COR-L47 (cell line): ENCODE measurements around the gene CD300E.
"Not testable (repeated sequence)": the region's sequence is repeated elsewhere in the genome, so short reads cannot be mapped to it uniquely, and the experiment has no call there.

Source experiments
- DNase-seq: peaks from one replicate; lab custom pipeline; 2025; lab: John Stamatoyannopoulos, UW

CD300E gene

DNA sequence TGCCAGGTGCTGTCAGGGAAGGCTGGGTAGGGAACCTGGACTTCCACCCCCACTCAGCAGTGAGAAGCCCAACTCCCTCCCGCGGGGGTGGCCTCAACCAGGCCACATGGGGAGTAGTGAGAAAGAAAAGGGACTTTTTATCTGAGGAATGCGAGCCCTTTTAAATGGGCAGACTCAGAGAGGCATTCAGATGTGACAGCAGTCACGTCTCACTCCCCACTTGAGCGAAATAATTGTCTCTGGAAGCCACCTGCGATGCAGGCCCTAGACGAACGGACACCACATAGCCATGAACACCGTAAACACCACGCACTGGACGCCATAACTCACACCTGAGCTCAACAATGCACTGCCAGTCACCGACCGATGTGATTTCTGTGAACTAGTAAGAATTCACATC, 11.9 kb upstream of the CD300E start:
- DNase-seq: no peak

DNA sequence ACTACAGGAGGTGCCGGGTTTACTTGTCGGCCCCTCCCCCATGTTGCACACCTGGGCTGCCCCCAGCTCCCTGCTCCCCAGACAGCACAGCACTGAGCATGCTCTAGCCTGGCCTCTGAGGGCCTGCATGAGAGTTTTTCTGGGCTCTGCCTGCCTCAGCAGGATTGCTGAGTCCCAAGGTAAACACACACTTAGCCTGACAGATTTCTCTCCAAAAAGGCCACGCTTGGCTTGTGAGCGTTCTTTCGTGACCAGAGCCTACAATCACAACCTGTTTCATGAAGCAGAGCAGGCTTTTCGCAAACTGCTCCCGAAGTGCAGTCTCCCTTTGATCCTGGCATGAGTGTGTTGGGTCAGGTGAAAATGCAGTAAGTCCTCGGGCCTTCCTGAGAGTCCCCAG, 9.8 kb upstream of the CD300E start:
- no peak for DNase-seq

DNA sequence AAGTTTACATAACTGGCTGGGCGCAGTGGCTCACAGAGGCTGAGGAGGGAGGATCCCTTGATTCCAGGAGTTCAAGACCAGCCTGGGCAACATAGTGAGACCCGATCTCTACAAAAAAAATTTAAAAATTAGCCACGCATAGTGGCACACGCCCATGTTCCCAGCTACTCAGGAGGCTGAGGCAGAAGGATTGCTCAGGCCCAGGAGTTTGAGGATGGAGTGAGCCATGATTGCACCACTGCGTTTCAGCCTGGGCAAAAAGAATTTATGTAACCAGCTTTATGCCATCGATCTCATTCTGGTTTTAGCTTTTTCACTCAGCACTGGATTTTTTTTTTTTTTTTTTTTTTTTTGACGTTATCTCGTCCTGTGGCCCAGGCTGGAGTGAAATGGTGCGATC, 9.1 kb upstream of the CD300E start:
- DNase-seq: no peak

DNA sequence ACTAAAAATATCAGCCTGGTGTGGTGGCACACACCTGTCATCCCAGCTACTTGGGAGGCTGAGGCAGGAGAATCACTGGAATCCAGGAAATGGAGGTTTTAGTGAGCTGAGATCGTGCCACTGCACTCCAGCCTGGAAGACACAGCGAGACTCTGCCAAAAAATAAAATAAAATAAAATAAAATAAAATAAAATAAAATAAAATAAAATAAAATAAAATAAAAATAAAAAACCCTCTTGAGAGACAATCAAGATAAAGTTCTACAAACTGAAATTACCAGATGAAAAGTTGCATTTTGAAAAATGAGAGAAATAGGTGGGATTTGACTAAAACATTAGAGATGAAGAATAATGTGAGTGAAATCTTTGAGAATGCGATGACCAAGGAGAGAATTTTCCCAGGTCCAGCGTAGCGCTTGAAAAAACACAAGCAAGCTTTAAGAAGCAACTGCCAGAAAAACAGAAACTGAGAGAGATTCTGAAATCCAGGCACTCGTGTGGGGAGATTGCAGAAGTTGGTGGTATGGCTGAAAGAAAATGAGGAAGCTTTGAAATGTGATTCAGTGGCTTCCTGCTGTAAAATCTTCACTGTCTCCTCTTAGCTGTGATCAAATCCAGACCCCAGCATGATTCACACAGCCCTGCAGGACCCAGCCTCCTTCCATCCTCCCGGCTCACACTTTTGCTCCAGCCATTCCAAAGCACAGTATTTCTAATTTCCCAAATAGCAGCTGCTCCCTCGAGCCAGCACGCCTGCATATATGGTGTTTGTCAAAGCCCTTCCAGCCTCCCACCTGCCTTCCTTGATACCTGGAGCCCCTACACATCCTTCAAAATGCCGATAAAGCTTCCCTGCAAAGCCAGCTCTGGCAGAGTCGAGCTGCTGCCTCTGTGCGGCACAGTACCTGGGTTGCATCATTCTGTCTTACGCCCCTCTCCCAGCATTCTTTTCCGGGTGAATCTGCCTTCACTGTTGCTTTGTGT, 8.2 kb upstream of the CD300E start:
- no peak for DNase-seq

DNA sequence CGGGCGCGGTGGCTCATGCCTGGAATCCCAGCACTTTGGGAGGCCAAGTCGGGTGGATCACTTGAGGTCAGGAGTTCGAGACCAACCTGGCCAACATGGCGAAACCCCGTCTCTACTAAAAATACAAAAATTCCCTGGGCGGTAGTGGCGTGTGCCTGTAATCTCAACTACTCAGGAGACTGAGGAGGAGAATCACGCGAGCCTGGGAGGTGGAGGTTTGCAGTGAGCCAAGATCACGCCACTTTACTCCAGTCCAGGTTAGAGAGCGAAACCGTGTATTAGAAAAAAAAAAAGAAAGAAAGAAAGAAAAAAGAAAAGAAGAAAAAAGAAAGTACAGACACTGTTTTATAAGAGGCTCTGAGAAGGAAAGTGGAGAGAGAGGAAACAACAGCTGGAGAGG, 6.7 kb upstream of the CD300E start:
- DNase-seq: not testable (repeated sequence)

DNA sequence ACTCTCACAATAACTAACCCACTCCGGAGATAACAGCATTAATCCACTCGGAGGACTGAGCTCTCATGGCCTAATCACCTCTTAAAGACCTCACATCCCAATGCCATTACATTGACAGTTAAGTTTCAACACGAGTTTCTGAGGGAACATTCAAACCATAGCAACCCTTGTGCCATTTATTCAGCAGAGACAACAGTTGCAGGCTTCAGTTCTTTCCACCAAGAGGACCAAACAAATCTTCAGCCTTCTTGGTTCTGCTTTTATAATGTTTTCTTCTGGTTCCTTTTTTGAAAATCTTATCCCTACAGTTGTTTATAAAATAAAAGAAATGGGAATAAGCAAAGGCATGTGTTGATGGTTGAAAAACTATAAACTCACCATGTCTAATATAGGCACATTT, 2.1 kb upstream of the CD300E start:
- DNase-seq: no peak

DNA sequence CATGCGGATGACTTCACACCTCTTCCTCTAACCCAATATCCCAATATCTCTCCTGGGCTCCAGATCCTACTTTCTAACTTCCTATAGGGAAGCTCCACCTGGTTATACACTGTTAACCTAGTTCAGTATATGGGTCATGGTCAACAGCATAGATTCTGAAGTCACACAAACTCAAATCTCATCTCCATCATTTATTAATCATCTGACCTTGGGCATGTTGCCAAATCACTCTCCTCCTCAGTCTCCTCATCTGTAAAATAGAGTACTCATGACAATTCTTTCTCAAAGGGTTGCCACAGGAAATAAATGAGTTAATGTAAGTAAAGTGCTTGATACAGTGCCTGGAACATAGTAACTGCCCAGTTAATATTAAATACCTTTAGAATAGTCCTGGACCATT, 593 bp upstream of the CD300E start:
- DNase-seq: no peak

DNA sequence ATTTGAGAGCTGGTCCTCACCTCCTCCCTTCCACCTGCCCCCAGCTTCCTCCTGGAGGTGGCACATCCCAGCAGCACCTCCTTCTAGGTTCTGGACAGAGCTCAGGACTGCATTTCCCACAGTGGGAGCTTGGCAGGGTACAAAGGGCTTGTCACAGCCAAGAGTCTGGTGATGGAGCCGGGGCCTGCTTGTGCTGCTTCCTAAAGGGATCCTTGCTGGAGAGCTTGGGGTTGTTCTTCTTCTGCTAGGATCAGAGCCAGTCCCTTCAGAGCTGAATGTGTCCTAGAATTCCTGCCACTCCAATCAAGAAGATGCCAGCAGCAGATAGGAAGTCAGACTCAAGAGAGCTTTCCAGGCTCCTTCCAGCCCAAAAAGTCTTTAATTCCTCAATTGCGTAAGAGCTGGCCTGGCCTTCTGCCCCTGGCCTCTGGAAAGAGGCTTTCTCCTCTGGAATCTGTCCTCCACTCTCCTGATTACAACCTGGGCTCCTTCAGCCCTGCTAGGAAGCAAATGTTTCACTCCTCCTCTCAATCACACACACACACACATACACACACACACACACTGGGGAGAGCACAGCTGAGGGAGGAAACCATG, 4.4 kb downstream of the CD300E start:
- DNase-seq: no peak

DNA sequence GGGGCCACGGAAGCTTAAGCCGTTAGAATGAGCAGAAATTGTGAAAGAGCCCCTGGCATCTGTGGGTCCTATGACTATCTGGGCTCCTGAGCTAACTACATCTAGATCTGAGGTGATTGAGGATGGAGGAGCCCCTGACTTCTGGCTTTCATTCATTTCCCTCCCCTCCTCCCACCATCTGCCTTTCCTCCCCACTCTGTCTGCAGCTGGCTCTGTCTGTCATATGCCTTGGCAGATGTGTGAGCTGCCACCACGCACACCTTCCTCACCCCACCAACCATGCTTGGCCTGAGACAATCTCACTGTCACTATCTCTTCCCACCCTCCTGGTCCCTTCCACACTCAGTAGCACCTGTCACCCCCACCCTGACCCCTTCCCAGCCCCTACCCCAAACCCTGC, 5.1 kb downstream of the CD300E start:
- DNase-seq: no peak

DNA sequence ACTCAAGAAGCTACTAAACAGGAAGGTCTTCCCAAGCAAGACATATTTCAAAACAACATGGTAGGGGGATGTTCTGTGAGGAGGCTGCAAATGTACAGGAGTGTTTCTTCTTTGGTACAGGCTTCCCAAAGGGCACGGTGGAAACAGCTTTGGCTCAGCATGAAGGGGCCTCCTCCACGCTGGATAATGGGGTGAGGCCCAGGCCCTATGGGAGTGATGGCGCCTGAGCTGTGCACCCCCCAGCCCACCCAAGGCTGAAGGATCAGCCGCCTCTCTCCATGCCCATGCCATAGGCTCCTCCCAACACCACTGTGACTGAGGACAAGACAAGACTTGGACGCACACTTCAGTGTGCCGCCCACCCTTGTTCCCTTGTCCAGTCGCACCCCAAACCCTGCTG, 6.8 kb downstream of the CD300E start:
- no peak for DNase-seq

DNA sequence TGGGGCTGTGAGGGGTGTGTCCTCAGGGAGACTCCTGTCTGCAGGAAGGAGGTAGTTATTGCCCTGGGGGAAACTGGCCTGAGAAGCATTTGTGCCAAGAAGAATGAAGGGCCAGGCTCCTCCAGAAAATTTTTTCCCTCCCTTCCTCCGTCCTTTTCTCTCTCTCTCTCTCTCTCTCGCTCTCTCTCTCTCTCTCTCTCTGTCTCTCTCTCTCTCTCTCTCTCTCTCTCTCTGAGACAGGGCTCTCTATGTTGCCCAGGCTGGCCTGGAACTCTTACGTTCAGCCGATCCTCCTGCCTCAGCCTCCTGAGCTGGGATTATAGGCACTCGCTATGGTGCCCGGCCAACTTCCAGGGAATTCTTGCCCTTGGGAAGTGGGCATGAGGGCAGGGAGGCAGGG, 11.5 kb downstream of the CD300E start:
- no peak for DNase-seq

DNA sequence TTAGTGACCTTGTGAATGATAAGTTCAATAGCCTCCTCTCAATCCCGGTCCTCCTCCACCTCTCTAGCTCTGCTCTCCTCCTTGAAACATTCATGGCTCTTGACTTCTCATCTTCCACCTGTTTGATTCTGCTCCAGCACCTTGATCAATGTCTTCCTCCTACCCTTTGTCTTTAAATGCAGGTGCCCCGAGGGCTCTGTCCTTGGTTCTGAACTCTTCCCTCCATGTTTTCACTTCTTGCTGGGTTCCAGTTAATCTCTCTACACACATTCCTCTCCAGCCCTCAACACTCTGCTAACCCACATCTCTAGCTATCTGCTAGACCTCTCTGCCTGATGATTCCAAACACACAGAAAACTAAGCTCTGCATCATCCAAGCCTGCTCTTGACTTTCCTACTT, 13.4 kb downstream of the CD300E start:
- DNase-seq: no peak

DNA sequence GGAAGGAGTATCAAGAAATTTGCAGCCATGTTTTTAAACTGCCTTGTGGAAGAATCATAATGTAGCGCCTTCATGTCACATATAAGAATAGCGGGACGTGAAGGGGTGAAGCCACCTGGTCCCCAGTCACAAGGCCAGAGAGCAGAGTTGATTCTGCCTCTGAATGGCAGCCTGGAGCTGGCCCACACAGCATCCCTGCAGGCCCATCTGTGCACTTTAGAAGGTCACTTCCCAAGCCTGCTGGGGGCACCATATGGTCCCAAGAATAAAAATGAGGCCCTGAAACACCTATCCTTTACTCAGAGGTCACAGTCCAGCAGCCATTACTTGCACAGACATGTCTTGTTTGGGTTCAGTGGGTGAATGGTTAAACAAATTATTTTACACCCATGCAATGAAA, 15.0 kb downstream of the CD300E start:
- DNase-seq: no peak

DNA sequence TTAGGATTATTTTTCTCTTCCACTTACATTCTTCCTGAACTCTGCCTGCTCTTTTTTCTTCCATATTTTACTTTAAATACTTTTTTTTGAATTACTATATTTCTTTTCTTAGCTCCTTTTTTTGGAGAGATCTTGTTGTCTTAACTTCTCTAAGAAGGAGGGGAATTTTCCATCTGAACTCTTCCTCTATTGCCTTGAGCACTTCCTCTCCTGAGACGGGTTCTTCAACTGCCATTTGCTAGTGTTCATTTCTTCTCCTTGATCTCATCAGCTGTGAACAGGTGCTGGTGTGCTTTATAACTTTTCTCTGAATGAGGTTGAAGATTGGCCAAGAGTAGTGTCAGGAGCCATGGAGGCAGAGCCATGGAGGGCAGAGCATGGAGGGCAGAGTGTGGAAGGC, 16.3 kb downstream of the CD300E start:
- DNase-seq: no peak

DNA sequence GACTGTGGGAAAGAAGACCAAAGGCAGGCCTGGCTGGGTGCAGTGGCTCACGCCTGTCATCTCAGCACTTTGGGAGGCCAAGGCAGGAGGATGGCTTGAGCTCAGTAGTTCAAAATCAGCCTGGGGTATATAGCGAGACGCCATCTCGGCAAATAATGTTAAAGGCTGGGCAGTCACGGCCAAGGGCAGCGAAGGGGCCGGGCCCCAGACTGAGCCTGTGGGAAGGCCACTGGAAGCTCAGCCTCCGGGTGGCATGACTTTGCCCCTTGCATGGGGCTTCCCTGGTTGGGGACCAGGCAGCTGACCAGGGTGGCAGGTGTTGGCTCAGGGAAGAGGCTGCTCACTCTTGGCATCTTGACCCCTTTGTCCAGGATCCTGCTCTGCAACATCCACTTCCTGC, 17.5 kb downstream of the CD300E start:
- DNase-seq: no peak

DNA sequence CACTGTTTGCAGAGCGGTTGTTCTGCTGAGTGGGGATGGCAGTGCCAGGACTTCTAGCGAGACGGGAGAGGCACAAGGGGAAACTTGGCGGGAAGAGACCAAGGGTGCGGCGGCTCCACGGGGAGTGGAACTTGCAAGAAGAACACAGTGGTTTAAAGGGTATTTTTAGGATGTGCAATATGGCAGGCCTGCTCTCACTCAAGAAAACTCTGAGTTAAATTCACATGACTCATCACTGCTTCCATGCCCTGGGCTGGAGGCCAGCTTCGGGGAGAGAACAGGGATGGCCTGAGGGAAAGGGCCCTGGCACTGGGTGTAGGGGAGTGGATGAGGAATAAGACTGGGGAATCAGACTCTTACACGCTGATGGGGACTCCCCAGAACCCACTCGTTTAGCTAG, 18.2 kb downstream of the CD300E start:
- no peak for DNase-seq

DNA sequence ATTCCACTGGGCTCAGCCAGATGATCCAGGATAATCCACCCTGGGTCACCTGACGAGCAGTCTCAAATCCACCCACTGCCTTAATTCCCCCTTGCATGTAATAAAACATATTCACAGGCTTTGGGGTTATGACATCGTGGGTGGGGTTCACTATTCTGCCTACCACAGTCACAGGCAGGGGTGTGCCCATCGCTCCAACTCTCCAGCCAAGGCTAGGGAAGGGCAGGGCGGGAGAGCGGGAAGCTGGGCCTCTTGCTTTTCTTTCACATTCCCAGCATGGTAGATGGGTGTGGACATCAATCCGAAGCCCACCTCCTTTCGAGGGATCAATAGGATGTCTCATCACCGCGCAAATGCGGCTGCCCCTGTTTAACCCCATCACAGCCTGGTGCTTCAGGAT, 18.8 kb downstream of the CD300E start:
- DNase-seq: no peak

DNA sequence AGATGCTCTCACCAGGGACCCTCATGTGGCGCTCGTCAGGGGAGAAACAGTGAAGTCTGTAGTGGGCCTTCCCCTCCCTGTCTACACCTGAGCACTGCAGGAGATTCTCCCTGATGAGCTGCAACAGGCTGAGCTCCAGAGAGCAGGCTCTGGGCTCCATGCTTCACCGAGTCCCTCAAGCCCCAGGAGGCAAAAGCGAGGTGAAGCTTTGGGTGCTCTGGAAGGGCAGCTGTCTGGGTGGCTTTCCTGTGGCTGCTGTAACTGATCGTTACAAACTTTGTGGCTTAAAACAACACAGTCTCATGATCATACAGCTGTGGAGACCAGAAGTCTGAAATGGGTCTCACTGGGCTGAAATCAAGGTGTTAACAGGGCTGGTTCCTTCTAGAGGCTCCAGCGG, 19.3 kb downstream of the CD300E start:
- DNase-seq: no peak

DNA sequence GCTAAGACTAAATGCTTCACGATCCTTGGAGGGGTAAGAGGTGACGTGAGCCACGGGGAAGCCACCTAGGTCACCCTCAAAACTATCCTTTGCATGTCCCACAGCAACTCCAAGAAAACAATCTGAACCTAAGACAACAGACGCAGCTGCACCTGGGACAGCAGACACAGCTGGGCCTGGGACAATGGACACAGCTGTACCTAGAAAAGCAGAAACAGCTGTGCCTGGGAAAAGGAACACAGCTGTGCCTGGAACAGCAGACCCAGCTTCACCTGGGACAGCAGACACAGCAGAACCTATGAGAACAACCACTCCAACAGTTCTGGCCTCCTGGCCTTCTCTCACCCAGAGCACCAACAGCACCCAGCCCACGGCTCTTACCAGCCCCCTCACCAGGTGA, 19.8 kb downstream of the CD300E start:
- no peak for DNase-seq

DNA sequence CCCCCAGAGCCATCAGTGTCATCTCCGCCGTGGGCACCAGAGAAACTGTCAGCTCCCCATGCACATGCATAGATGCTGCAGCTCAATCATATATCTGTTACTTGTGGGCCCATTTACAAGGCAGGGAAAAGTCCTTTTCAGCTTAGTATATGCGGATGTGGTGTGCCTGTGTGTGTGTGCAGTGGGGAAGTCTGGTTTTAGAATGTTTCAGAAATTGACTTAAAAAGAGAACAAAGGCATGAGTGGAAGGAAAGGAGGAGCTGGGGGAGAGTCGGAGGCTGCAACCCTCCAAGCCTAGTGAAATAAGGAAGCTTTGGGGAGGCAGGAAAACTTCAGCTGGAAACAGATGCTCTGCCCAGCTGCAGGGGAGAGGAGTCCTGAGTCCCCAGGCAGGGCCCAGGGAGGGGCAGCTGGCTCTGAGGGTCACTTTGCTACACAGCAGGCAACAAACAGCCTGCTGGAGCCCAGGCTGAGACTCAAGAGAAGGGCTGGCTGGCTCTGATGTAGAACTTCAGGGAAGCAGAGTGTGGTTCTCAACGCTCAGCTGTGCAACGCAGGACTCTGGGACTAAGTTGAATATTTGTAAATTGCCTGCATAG, 20.4 kb downstream of the CD300E start:
- no peak for DNase-seq

DNA sequence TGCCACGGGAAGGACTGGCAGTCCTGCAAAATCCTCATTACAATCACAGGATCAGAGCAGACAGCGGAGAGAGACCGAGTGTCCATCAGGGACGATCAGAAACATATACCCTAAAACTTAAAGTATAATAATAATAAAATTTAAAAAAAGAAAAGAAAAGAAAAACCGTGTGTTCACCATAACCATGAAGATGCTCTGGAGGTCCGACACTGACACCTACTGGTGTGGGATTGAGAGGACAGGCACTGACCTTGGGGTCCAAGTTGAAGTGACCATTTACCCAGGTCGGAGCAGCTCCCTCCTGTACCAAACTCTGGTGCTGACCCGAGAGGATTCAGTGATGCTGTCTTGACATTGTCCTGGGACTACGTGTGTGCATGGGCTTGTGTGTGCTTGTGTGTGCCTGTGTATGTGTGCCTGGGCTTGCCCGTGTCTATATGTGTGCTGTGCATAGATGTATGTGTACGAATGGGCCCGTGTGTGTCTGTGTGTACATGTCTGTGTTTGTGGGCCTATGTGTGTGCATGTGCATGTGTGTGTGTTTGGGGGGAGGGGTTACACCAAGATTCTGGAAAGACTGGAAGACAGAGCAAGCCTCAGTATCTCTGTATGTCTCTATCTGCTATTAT, 21.5 kb downstream of the CD300E start:
- no peak for DNase-seq

DNA sequence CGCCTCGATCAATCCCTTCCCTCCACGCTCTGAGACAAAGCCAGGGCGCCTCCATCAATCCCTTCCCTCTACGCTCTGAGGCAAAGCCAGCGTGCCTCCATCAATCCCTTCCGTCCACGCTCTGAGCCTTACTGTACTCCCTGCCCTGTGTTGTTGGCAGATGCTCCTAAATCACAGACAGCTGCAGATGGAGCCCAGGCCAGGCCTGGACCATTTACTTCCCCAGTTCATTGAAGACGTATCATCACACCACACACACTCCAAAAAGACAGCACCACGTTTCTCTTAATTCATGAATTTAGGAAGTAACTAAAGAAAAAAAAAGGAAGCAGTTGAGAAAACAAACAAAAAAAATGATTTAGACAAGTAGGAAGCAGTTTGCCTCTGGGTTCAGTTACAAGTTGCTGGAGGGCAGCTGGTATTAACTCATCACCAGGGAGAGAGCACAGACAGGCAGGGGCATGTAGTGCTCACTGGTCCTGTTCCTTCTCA, 24.0 kb downstream of the CD300E start:
- no peak for DNase-seq

DNA sequence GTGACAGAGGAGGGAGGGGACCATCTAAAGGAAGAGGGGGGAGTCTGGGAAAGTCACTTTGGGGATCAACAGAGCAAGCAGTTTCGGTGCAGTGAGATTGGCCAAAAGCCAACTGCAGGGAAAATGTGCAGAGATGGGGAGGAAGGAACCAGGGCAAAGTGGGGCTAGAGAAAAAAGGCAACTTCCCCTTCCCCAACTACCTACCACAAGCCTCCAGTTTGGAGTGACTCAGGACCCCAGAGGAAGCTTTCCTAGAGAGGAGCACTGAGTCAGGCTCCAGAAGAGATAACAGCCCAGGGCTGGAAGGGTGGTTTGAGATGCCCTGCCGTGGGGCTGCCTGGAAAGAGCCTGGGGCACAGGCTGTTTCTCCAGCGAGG, 24.5 kb downstream of the CD300E start:
- DNase-seq: no peak
